ENCODE results near the gene EIF2B4. TPM values are rescaled to one million over a fixed set of nuclear protein-coding genes. Genes with fewer than 3 reads are reported as not detected.

EIF2B4 gene
- total and polyA plus RNA-seq, 2 of the 13 experiments (the other 11 are each of a cell fraction or from before 2014, with no cell fraction given) = 91.5 to 96.4 TPM

DNA sequence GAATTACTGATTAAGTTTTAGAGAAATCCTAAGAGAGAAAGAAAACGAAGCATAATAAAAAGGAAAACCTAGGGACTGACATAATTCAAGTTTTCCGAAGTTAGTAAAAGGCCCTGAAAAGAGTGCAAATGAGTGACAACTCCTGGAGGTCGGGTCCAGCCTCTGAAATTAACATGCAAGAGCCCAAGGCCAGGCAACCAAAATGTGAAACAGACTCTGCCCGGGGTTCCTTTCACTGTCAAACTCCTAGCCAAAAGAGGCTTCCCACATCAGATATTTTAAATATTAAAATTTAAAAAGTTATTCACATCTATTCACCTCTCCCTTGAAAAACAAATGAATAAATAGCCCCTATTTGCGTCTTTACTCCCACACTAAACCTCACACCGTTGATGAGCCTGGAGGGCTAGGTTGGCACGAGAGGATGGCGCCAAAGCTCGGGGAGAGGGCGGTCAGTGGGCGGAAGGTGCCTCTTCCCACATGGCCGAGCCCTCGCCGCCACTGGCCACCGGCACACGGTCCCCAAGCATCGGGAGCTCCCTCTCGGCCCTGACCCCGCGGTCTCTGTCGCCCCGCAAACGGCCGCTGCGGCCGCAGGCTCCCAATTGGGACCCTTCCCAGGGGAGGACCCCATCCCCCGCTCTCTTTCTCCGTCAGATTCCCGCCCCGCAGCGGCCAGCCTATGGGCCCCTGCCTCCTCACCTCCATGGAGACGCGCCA lies 38.6 kb upstream of the EIF2B4 start (continued):
- TF ChIP-seq, protein P1, sequence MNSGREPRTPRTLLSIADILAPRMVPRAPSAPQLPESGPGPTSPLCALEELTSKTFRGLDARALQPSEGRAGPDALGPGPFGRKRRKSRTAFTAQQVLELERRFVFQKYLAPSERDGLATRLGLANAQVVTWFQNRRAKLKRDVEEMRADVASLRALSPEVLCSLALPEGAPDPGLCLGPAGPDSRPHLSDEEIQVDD (CRISPR knock-in tag; IDR thresholded peaks at IDR 0.05; ENCODE audit: borderline replicate concordance) = no peak
- peak; percentile 15; the same call in 1 of the 2 replicates for TF ChIP-seq IRX3 (CRISPR knock-in tag; IDR thresholded peaks at IDR 0.05; ENCODE audit: borderline replicate concordance, low read depth)
- TF ChIP-seq, protein P2, sequence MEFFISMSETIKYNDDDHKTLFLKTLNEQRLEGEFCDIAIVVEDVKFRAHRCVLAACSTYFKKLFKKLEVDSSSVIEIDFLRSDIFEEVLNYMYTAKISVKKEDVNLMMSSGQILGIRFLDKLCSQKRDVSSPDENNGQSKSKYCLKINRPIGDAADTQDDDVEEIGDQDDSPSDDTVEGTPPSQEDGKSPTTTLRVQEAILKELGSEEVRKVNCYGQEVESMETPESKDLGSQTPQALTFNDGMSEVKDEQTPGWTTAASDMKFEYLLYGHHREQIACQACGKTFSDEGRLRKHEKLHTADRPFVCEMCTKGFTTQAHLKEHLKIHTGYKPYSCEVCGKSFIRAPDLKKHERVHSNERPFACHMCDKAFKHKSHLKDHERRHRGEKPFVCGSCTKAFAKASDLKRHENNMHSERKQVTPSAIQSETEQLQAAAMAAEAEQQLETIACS (CRISPR knock-in tag; IDR thresholded peaks at IDR 0.05) = no peak
- no peak for TF ChIP-seq FOXA3 (CRISPR knock-in tag; IDR thresholded peaks at IDR 0.05)
- TF ChIP-seq, protein P3, sequence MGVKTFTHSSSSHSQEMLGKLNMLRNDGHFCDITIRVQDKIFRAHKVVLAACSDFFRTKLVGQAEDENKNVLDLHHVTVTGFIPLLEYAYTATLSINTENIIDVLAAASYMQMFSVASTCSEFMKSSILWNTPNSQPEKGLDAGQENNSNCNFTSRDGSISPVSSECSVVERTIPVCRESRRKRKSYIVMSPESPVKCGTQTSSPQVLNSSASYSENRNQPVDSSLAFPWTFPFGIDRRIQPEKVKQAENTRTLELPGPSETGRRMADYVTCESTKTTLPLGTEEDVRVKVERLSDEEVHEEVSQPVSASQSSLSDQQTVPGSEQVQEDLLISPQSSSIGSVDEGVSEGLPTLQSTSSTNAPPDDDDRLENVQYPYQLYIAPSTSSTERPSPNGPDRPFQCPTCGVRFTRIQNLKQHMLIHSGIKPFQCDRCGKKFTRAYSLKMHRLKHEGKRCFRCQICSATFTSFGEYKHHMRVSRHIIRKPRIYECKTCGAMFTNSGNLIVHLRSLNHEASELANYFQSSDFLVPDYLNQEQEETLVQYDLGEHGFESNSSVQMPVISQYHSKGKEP (CRISPR knock-in tag; IDR thresholded peaks at IDR 0.05) = 0 out of 2 replicates have a peak, but pooled peaks have one; percentile 1
- TF ChIP-seq MTF1 (CRISPR knock-in tag; IDR thresholded peaks at IDR 0.05) = peak; percentile 9; the same call in 1 of the 2 replicates
- TF ChIP-seq HOXA5 (CRISPR knock-in tag; IDR thresholded peaks at IDR 0.05) = no peak
- no peak for TF ChIP-seq ZFP62 (CRISPR knock-in tag; IDR thresholded peaks at IDR 0.05)
- no peak; the same call in 1 of the 2 replicates for TF ChIP-seq ZNF75D (CRISPR knock-in tag; IDR thresholded peaks at IDR 0.05; ENCODE audit: borderline replicate concordance)
- TF ChIP-seq HOXD1 (CRISPR knock-in tag; IDR thresholded peaks at IDR 0.05) = no peak; the same call in 1 of the 2 replicates
- no peak for TF ChIP-seq TEAD3 (CRISPR knock-in tag; optimal IDR thresholded peaks at IDR 0.05; ENCODE audit: borderline replicate concordance)
- TF ChIP-seq HMG20B (CRISPR knock-in tag; conservative IDR thresholded peaks at IDR 0.05) = no peak
- TF ChIP-seq HDAC1 (CRISPR knock-in tag; IDR thresholded peaks at IDR 0.05) = no peak
- peak; percentile 43 for TF ChIP-seq JARID2 (CRISPR knock-in tag; IDR thresholded peaks at IDR 0.05; ENCODE audit: insufficient replicate concordance)
- TF ChIP-seq, protein P4, sequence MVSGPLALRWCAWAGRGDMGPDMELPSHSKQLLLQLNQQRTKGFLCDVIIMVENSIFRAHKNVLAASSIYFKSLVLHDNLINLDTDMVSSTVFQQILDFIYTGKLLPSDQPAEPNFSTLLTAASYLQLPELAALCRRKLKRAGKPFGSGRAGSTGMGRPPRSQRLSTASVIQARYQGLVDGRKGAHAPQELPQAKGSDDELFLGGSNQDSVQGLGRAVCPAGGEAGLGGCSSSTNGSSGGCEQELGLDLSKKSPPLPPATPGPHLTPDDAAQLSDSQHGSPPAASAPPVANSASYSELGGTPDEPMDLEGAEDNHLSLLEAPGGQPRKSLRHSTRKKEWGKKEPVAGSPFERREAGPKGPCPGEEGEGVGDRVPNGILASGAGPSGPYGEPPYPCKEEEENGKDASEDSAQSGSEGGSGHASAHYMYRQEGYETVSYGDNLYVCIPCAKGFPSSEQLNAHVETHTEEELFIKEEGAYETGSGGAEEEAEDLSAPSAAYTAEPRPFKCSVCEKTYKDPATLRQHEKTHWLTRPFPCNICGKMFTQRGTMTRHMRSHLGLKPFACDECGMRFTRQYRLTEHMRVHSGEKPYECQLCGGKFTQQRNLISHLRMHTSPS (CRISPR knock-in tag; IDR thresholded peaks at IDR 0.05; ENCODE audit: low read depth) = peak; percentile 25; the same call in 1 of the 2 replicates
- no peak for TF ChIP-seq ZNF775 (CRISPR knock-in tag; IDR thresholded peaks at IDR 0.05; ENCODE audit: borderline replicate concordance)
- TF ChIP-seq ZNF33A (CRISPR knock-in tag; IDR thresholded peaks at IDR 0.05; ENCODE audit: borderline replicate concordance) = no peak
- TF ChIP-seq, protein P5, sequence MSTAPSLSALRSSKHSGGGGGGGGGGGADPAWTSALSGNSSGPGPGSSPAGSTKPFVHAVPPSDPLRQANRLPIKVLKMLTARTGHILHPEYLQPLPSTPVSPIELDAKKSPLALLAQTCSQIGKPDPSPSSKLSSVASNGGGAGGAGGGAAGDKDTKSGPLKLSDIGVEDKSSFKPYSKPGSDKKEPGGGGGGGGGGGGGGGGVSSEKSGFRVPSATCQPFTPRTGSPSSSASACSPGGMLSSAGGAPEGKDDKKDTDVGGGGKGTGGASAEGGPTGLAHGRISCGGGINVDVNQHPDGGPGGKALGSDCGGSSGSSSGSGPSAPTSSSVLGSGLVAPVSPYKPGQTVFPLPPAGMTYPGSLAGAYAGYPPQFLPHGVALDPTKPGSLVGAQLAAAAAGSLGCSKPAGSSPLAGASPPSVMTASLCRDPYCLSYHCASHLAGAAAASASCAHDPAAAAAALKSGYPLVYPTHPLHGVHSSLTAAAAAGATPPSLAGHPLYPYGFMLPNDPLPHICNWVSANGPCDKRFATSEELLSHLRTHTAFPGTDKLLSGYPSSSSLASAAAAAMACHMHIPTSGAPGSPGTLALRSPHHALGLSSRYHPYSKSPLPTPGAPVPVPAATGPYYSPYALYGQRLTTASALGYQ (CRISPR knock-in tag; IDR thresholded peaks at IDR 0.05) = no peak
- TF ChIP-seq ARNTL (CRISPR knock-in tag; IDR thresholded peaks at IDR 0.05) = 0 out of 2 replicates have a peak, but pooled peaks have one; percentile 16
- no peak for TF ChIP-seq NKX3-1 (CRISPR knock-in tag; IDR thresholded peaks at IDR 0.05)
